HG03378 (cell line): Measurements from ENCODE around the gene TFDP1.

Experiments
- ATAC-seq: cut with Tn5 transposase; IDR thresholded peaks from one replicate; pipeline ENCODE4 v1.9.1; 2021; ENCODE audit warnings: mild to moderate bottlenecking, moderate library complexity; ENCODE audit not compliant: unreplicated experiment

Gene TFDP1

DNA sequence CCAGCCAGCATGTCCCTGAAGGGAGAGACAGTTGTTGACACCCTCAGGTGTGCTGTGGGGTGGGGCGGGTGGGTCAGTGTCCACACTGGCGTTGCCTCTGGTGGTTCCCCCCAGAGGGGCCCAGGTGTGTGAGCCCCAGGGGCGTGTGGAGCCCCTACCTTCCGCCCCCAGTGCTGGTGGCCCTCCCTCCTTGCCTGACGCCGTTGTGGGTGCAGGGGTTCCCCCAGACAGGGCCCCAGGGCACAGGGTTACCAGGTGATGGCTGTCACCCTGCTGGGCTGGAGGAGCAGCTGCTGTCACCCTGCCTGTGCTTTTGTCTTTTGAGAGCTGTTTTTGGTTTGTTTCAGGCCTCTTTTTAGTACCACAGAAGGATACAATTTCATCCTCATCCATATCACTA is 46.3 kb downstream of the TFDP1 start:
- ATAC-seq = no peak

DNA sequence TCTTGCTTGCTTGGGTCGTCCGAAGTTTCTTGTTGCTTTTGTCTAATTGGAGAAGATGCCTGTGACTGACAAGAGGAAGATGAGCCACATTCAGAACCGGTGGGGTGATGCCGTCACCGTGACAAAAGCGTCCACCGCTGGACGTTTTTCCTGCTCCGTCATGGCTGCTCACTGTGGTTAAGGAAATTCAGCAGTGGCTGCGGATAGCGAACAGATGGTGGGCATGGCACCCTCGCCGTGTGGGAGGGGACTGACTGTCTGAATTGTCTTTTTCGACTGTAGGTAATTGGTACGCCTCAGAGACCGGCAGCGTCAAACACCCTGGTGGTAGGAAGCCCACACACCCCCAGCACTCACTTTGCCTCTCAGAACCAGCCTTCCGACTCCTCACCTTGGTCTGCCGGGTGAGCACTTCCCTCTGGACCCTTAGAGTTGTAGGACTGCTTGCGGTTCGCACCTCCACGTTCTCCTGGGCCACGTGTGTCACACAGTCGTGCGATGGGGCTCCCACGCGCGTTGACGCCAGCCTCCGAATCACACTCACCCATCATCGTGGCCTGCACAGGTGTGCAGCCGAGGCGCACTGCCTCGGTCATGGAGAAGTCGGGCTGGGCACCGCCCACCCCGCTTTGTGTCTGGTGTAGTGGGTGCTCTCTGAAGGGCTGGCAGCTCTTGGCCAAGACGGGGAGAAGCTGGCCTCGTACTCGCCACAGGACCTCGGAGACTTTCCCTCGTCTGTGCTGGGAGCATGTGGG is 47.0 kb downstream of the TFDP1 start:
- no peak for ATAC-seq

- no peak for ATAC-seq
Measured at GRCh38 chr13:113632706-113633484, 48.3 kb downstream of the TFDP1 start.

DNA sequence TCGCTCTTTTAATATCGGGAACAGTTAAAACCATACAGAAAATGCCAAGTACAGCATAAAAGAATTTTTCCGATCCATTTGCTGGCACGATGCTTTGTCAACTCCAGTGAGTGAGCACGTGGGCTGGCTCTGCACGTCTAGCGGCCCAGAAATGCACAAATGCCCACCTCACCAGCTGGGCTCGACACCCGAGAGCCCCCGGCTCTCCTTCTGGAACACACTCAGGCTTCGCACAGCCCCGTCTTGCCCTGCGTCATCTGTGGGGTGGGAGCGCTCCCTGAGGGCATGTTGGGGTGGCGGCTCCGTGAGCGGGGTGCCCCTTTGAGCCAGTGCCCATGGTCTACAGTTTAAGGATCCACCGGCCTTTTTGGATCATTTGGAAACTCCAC is 48.9 kb downstream of the TFDP1 start:
- no peak for ATAC-seq

- no peak for ATAC-seq
Measured at GRCh38 chr13:113634279-113635047, 49.9 kb downstream of the TFDP1 start.

- ATAC-seq = no peak
Measured at GRCh38 chr13:113635048-113635420, 50.5 kb downstream of the TFDP1 start.

GRCh38 chr13:113635709-113636108 is 51.2 kb downstream of the TFDP1 start:
- ATAC-seq = no peak

DNA sequence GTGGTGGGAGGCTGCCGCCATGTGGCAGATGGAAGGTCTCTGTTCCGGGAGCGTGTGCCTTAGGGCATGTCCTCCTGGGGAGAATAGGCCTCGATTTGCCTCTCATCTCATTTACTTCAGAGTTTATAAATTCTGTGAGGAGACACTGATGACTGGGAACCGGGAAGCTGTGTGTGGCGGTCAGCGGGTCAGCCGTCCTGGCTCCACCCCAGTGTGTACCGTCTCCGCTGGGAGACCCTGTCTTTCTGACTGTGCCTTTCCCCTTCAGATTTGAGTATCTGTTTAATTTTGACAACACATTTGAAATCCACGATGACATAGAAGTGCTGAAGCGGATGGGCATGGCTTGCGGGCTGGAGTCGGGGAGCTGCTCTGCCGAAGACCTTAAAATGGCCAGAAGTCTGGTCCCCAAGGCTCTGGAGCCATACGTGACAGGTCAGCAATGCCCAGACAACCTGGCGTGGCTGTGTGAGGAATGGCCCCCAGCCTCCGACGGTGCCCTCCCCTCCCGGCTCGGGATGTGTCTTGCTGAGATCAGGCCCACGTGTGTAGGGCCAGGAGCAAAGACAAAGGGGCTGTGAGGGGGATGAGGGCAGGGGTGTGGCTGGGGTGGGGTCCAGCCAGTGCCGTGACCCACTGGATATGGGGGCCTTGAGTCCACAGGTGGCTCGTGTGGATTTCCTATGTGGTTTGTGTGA is 51.9 kb downstream of the TFDP1 start:
- ATAC-seq = no peak

DNA sequence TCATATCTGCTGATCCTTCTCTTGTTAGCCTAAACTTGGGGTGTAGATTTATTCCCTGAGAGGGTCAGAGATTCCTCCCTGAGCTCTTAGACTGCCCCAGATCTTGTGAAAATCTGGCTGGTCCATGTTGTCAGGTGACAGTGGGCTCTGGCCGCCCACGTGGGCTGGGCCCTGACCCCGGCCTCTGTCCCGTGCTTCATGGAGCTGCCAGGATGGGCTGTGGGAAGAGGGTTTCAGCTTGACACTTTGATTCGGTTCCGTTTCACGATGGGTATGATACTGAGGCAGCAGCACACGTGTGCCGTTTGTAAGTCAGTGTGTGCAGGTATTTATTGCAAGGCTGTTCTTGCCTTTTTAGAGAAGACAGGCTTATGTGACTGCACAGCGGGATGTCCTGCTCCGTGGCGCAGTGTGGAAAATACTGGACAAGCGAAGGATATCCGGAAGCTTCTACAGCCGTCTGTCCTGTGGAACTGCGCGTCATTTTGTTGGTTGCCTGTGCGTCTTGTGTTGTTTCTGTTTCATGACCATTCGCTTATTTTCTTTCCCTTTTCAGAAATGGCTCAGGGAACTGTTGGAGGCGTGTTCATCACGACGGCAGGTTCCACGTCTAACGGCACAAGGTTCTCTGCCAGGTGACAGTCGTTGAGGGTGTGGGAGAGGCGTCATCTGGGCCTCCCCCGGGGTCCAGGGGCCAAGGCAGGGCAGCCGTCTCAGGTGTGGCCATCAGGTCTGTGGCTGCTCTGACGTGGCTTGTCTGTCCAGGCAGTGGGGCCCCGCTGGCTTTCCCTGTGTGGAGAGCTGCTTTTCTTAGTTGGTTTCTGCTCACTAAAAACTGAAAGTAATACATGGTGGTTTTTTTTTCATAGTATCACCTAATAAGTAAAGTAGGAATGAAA is 53.0 kb downstream of the TFDP1 start:
- no peak for ATAC-seq

DNA sequence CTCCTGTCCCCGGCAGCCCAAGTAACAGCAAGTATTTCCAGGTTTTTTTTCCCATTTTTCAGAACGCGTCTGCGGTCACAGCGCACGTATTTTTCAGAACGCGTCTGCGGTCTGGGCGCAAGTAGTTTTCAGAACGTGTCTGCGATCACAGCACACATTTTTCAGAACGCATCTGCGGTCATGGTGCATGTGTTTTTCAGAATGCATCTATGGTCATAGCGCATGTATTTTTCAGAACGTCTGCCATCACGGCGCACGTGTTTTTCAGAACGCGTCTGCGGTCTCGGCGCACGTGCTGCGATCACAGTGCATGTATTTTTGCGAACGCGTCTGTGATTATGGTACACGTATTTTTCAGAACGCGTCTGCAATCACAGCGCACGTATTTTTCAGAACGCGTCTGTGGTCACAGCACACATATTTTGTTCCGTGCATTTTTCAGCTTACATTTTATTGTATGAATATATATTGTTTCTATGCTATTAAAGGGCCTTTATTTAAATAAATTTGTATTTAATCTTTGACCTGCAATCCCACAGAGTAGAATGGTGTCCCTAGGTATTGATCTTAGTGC is 53.7 kb downstream of the TFDP1 start:
- ATAC-seq = no peak

GRCh38 chr13:113638806-113639205 is 54.3 kb downstream of the TFDP1 start:
- no peak for ATAC-seq

GRCh38 chr13:113639616-113640262 is 55.2 kb downstream of the TFDP1 start:
- ATAC-seq = no peak

DNA sequence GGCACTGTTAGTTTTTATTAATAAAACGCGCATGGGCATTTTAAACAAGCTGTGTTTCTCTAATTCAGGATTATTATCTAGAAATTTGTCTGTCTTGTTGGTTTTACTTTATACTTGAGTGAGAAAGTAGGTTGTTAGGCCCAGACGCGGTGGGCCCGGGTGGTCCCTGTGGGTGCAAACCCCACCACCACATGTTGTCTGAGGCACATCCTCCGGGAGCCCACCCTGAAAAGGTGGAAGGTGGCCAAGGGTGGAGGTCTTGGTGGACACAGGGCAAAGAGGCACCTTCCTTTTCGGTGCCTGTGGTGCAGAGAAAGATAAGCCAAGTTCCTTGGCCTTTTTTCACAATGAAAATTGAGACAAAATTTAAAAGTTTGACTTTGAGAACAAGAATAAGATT is 56.9 kb downstream of the TFDP1 start:
- no peak for ATAC-seq

DNA sequence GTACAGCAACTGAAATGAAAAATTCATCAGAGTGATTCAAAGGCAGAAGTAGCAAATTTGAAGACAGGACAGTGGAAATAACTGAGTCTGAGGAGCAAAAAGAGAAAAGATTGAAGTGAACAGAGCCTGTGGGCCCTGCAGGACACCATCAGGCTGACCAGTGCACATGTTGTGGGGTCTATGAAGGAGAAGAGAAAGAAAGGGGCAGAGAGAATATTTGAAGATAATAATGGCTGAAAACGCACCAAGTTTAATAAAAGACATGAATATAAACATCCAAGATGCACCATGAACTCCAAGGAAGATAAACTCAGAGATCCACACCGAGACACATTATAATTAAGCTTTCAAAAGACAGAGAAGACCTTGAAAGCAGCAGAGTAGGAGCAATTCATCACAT is 58.0 kb downstream of the TFDP1 start:
- ATAC-seq = no peak

GRCh38 chr13:113643593-113643992 is 59.0 kb downstream of the TFDP1 start:
- ATAC-seq = no peak

DNA sequence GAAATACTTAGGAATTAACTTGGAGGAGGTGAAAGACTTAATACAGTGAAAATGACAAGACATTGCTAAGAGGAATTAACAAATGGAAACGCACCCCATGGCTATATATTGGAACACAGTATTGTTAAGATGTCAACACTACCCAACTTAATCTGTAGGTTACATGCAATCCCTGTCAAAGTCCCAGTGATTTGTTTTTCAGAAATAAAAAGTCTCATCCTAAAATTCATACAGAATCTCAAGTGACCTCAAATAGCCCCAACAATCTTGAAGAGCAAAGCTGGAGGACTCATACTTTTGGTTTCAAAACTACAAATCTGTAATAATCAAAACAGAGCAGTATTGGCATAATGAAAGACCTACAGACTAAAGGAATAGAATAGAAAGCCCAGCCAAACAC is 60.2 kb downstream of the TFDP1 start:
- no peak for ATAC-seq

DNA sequence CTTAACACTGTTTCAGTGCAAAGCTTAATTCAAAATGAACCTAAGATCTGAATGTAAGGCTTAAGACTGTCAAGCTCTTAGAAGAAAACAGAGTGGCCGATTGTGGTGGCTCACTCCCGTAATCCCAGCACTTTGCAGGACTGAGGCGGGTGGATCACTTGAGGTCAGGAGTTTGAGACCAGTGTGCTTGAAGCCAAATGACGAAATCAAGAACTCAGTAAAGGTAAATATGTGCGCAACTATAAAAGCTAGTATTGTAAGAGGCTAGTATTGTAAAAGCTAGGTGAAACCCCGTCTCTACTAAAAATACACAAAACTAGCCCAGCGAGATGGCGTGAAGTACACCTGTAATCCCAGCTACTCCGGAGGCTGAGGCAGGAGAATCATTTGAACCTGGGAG is 60.8 kb downstream of the TFDP1 start:
- no peak for ATAC-seq

DNA sequence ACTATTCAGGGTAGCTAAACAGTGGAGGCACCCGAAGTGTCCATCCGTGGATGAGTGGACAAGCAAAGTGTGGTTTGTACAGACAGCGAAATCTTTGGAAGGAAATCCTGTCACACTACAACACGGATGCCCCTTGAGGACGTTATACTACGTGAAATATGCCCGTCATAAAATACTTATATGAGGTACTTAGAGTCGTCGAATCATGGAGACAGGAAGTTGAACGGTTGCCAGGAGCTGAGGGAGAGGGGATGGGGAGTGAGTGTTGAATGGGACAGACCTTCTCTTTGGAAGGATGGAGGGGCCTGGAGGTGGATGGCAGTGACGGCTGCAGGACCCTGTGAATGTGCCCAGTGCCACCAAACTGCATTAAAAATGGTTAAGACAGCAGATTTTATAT is 61.8 kb downstream of the TFDP1 start:
- ATAC-seq = no peak

- ATAC-seq = no peak
Measured at GRCh38 chr13:113646921-113647340, 62.4 kb downstream of the TFDP1 start.
